IPS-18c (cell line): ENCODE results near the gene SPDL1.
A peak's percentile ranks its signal among the peaks of the same experiment; 100 is the strongest.

Experiments used
- H3K4me3 ChIP-seq: 2 replicates; pipeline ENCODE4 v1.7.0; 2013; ENCODE audit warnings: low read depth, mild to moderate bottlenecking, low read length, moderate library complexity; ENCODE audit not compliant: insufficient read depth
- H3K9me3 ChIP-seq: one replicate; pipeline ENCODE4 v1.6.1; 2013; ENCODE audit warnings: mild to moderate bottlenecking, low read length, moderate library complexity; ENCODE audit not compliant: control insufficient read depth, insufficient read depth

SPDL1 gene

GRCh38 chr5:169583424-169584220 is at the start of gene SPDL1:
TSS of gene SPDL1 (plus strand) at chr5:169583773. CDS start at chr5:169588417, 4,644 bp downstream.
- Histone ChIP-seq H3K9me3 (no peaks in the 10 kb centered on the region), H3K4me3 (peak within 1 kb of the TSS; percentile 91)

GRCh38 chr5:169534311-169534880 is 49.2 kb upstream of the SPDL1 start:
- Histone ChIP-seq H3K4me3 (no peak overlapping the region), H3K9me3 (no peaks in the 10 kb centered on the region)

GRCh38 chr5:169534939-169535338 is 48.6 kb upstream of the SPDL1 start:
- no peaks in the 10 kb centered on the region for H3K9me3 ChIP-seq
- no peak overlapping the region for H3K4me3 ChIP-seq

- Histone ChIP-seq H3K9me3 (no peaks in the 10 kb centered on the region), H3K4me3 (no peak overlapping the region)
Observed at GRCh38 chr5:169538944-169539343, 44.6 kb upstream of the SPDL1 start.

GRCh38 chr5:169542811-169543210 is 40.8 kb upstream of the SPDL1 start:
- no peak overlapping the region for H3K4me3 ChIP-seq
- no peaks in the 10 kb centered on the region for H3K9me3 ChIP-seq

- Histone ChIP-seq H3K9me3 (no peaks in the 10 kb centered on the region), H3K4me3 (no peak overlapping the region)
Observed at GRCh38 chr5:169544264-169544950, 39.2 kb upstream of the SPDL1 start.

- Histone ChIP-seq H3K9me3 (no peaks in the 10 kb centered on the region), H3K4me3 (no peak overlapping the region)
Observed at GRCh38 chr5:169545762-169546161, 37.8 kb upstream of the SPDL1 start.

GRCh38 chr5:169546346-169546745 is 37.2 kb upstream of the SPDL1 start:
- no peak overlapping the region for H3K4me3 ChIP-seq
- H3K9me3 ChIP-seq, result no peaks in the 10 kb centered on the region

GRCh38 chr5:169547508-169547907 is 36.1 kb upstream of the SPDL1 start:
- Histone ChIP-seq H3K4me3 (no peak overlapping the region), H3K9me3 (no peaks in the 10 kb centered on the region)

GRCh38 chr5:169548315-169548714 is 35.3 kb upstream of the SPDL1 start:
- Histone ChIP-seq H3K4me3 (no peak overlapping the region), H3K9me3 (no peaks in the 10 kb centered on the region)

- Histone ChIP-seq H3K4me3 (no peak overlapping the region), H3K9me3 (no peaks in the 10 kb centered on the region)
Observed at GRCh38 chr5:169549453-169550100, 34.0 kb upstream of the SPDL1 start.

- Histone ChIP-seq H3K9me3 (no peaks in the 10 kb centered on the region), H3K4me3 (no peak overlapping the region)
Observed at GRCh38 chr5:169550227-169550626, 33.3 kb upstream of the SPDL1 start.

- no peaks in the 10 kb centered on the region for H3K9me3 ChIP-seq
- H3K4me3 ChIP-seq, result no peak overlapping the region
Observed at GRCh38 chr5:169551146-169551545, 32.4 kb upstream of the SPDL1 start.

GRCh38 chr5:169551696-169552095 is 31.9 kb upstream of the SPDL1 start:
- Histone ChIP-seq H3K9me3 (no peaks in the 10 kb centered on the region), H3K4me3 (no peak overlapping the region)

- no peak overlapping the region for H3K4me3 ChIP-seq
- no peaks in the 10 kb centered on the region for H3K9me3 ChIP-seq
Observed at GRCh38 chr5:169554251-169554650, 29.3 kb upstream of the SPDL1 start.

- H3K9me3 ChIP-seq, result no peaks in the 10 kb centered on the region
- no peak overlapping the region for H3K4me3 ChIP-seq
Observed at GRCh38 chr5:169557838-169558237, 25.7 kb upstream of the SPDL1 start.

- H3K9me3 ChIP-seq, result no peaks in the 10 kb centered on the region
- H3K4me3 ChIP-seq, result no peak overlapping the region
Observed at GRCh38 chr5:169561893-169562292, 21.7 kb upstream of the SPDL1 start.

- H3K9me3 ChIP-seq, result no peaks in the 10 kb centered on the region
Observed at GRCh38 chr5:169563369-169563768, 20.2 kb upstream of the SPDL1 start.

More at GRCh38 chr5:169563369-169563768, 20.2 kb upstream of the SPDL1 start:
- H3K4me3 ChIP-seq, result no peak overlapping the region
